IPS-18c (cell line): ENCODE measurements around the gene CIAPIN1.

Experiments used
- H3K4me3 ChIP-seq: 2 replicates; pipeline ENCODE4 v1.7.0; 2013; ENCODE audit warnings: low read depth, mild to moderate bottlenecking, low read length, moderate library complexity; ENCODE audit not compliant: insufficient read depth
- H3K9me3 ChIP-seq: one replicate; pipeline ENCODE4 v1.6.1; 2013; ENCODE audit warnings: mild to moderate bottlenecking, low read length, moderate library complexity; ENCODE audit not compliant: control insufficient read depth, insufficient read depth

The CIAPIN1 gene

DNA sequence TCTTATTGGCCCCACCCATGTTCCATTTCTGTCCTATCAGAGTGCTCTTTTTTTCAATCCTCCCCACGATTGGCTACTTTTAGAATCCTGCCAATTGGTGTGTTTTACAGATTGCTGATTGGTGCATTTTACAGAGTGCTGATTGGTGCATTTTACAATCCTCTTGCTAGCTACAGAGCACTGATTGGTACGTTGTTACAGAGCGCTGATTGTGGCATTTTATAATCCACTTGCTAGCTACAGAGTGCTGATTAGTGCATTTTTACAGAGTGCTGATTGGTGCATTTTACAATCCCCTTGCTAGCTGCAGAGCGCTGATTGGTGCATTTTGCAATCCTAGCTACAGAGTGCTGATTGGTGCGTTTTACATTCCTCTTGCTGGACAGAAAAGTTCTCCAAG lies 52.2 kb downstream of the CIAPIN1 start:
- Histone ChIP-seq H3K4me3 (no peak overlapping the region), H3K9me3 (no peaks in the 10 kb centered on the region)

DNA sequence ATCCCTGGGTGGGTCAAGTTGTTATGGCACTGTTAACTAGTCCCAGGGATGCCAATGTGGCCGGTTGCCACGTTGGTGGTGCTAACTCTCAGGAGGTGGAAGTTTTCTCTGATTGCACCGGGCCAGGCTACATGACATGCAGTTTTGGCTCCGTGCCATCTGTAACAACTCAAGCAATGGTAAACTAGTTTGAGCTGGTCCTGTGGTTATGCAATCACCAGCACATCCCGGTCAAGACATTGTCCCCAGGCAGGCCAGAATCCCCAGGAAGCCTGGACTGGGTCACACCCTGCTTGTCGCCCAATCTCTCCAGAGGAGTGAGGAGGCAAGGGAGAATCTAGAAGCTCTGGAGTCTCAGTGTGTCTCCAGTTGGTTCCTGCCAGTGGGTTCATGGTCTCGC lies 52.7 kb downstream of the CIAPIN1 start:
- Histone ChIP-seq H3K9me3 (no peaks in the 10 kb centered on the region), H3K4me3 (no peak overlapping the region)

DNA sequence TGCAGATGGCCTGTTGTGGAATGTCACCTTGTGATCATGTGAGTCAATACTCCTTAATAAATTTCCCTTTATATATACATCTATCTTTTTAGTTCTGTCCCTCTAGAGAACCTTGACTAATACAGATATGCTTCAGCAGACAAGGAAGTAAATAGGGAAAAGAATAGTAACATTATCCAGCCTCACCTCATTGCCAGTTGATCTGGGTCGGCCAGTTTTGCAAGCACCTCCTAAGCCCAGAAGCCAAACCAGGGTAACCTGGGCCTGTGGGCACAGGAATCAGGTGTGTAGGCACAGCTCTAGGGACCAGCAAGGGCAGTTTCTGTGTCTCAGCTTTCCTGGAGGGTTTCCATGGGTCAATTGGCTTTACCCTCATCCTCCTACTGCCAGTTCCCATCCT lies 54.5 kb downstream of the CIAPIN1 start:
- Histone ChIP-seq H3K9me3 (no peaks in the 10 kb centered on the region), H3K4me3 (no peak overlapping the region)

DNA sequence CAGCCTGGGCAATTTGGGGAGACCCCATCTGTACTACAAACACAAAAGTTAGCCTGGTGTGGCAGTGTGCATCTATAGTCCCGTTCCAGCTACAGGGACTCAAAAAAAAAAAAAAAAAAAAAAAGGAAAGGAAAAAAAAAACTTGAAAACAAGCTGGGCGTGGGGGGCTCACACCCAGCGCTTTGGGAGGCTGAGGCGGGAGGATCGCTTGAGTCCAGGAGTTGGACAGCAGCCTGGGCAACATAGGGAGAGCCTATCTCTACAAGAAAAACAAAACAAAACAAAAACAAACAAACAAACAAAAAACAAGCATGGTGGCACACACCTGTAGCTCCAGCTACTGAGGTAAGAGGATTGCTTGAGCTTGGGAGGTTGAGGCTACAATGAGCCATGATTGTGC lies 55.5 kb downstream of the CIAPIN1 start:
- Histone ChIP-seq H3K4me3 (no peak overlapping the region), H3K9me3 (no peaks in the 10 kb centered on the region)

DNA sequence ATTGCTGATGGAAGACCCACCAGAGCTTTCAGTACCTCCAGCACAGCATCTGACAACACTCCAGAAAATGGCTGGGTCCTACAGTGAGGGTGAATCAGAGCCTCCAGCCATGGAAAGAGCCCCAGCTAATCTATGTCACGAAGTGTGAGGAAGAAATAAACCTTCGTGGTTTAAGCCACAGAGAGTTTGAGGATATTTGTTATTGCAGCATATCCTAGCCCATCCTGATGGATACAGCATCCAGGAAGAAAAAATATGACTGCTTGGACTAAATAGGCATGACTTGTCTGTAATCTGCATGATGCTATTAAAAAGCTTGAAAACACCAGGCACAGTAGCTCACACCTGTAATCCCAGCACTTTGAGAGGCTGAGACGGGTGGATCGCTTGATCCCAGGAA lies 55.9 kb downstream of the CIAPIN1 start:
- Histone ChIP-seq H3K9me3 (no peaks in the 10 kb centered on the region), H3K4me3 (no peak overlapping the region)

DNA sequence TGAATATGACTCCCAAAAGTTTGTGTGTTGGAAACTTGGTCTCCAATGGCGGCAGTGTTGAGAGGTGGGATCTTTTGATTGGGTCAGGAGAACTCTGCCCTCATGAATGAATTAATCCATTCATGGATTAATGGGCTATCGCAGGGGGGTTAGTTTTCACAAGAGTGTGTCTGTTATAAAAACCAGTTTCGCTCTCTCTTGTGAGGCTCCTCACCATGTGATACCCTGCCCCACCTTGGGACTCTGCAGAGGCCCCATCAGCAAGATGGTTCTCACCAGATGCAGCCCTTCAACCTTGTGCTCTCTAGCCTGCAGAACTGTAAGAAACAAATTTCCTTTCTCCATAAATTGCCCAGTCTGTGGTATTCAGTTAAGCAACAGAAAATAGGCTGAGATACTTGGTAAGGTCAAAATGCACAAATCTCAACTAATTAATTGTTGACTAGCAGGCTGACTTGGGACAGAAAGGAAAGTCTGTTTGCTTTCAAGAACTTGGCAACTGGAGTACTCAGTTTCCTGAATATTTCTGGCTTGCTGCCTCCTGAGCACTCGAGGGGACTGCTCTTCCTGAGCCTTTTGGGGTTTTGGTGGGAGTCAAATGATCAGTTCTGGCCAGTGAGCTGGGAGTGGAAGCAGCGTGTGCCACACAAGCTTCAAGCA lies 56.4 kb downstream of the CIAPIN1 start:
- Histone ChIP-seq H3K4me3 (no peak overlapping the region), H3K9me3 (no peaks in the 10 kb centered on the region)

DNA sequence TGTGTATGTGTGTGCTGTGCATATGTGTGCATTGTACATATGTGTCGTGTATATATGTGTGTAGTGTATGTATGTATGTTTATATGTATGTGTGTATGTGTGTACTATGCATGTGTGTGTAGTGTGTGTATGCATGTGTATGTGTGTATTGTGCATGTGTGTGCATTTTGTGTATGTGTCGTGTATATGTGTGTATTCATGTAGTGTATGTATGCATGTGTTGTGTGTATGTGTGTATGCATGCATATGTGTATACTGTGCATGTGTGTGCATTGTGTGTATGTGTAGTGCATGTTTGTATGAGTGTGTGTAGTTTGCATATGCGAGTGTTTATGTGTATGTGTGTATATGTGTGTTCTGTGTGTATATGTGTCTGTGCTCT lies 58.1 kb downstream of the CIAPIN1 start:
- Histone ChIP-seq H3K9me3 (no peaks in the 10 kb centered on the region), H3K4me3 (no peak overlapping the region)

DNA sequence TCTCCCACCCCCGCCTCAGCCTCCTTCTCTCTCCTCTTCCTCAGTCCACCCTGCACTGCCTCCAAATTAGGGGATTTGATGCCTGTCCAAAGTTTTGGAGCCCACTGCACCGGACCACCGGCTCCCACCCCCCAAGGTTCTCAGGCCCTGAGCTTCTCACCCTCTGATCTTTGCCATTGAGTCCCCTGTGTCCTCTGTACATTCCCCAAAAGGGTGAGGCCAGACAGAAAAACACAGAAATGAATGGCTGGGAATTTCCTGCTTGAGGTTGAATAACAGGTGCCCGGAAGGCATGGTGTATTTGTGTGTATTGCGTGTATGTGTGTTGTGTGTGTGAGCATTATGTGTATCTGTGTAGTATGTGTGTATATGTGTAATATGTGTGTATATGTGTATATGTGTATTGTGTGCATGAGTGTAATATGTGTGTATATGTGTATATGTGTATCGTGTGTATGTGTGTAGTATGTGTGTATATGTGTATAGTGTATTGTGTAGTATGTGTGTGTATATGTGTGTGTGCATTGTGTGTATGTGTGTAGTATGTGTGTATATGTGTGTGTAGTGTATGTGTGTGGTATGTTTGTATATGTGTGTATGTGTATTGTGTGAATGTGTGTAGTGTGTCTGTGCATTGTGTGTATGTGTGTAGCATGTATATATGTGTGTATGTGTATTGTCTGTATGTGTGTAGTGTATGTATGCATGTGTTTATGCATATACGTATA lies 58.7 kb downstream of the CIAPIN1 start:
- H3K4me3 ChIP-seq: no peak overlapping the region
- no peaks in the 10 kb centered on the region for H3K9me3 ChIP-seq

DNA sequence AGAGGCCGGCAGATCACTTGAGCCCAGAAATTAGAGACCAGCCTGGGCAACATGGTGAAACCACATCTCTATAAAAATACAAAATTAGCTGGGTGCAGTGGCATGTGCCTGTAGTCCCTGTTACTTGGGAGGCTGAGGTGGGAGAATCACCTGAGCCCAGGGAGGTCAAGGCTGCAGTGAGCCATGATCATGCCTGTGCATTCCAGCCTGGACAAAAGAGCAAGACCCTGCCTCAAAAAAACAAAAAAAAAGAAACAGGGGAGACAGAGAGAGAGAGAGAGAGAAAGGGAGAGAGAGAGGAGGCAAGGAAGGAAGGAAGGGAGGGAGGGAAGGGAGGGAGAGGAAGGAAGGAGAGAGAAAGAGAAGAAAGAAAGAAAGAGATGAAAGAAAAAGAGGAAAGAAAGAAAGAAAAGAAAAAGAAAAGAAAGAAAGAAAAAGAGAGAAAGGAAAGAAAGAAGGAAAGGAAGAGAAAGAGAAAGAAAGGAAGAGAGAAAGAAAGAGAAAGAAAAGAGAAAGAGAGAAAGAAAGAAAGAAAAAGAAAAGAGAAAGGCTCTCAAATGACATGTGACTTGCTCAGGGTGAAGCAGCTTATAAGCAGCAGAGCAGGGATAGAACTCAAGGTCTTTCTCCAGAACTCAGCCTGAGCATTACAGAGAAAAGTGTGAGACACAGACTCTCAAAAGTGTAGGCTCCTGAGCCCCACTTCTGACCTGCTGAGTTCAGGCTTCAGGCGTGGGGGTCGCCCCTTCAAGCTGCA lies 59.4 kb downstream of the CIAPIN1 start:
- no peak overlapping the region for H3K4me3 ChIP-seq
- no peaks in the 10 kb centered on the region for H3K9me3 ChIP-seq

DNA sequence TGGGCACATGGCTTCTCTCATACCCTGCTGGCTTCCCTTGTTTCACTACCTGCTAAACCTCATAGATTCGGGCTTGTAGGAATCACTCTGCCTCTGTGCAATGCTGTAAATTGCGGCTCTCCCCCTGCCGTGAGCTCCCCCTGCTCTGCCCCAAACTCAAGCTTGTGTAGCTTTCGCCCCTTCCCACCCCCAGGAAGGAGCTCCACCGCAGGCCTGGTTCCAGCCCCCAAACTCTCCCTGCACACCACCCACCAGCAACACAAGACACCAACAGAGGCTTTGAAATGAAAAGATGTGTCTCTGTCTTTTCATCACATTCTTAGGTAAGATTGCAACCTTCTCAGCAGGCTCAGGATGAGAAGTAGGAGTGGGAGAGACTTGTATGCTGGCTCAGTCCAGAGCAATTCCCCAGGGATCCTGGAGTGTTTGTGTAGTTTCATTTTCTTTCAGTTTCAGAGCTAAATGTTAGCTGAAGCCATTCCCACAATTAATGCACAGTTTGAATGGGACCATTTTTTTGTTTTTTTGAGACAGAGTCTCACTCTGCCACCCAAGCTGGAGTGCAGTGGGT lies 60.7 kb downstream of the CIAPIN1 start:
- Histone ChIP-seq H3K9me3 (no peaks in the 10 kb centered on the region), H3K4me3 (no peak overlapping the region)

DNA sequence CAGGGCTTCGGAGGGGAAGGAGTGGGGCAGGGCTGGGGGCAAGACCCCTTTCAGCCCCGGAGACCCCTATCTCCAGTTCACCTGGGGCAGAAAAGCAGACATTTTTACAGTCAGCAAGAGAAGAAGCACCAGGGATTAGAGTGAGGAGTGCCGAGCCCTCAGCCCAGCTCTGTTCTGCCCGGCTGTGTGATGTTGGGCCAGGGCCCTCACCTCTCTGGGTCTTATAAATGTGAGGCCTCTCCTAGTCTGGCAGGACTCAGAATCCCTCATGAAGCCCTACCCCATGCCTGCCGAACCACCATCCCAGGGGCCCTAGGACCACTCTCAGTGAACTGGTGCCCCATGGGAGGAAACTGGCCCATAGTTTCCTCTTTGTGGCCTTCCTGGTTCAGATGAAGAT lies 62.1 kb downstream of the CIAPIN1 start:
- no peaks in the 10 kb centered on the region for H3K9me3 ChIP-seq
- H3K4me3 ChIP-seq: no peak overlapping the region

DNA sequence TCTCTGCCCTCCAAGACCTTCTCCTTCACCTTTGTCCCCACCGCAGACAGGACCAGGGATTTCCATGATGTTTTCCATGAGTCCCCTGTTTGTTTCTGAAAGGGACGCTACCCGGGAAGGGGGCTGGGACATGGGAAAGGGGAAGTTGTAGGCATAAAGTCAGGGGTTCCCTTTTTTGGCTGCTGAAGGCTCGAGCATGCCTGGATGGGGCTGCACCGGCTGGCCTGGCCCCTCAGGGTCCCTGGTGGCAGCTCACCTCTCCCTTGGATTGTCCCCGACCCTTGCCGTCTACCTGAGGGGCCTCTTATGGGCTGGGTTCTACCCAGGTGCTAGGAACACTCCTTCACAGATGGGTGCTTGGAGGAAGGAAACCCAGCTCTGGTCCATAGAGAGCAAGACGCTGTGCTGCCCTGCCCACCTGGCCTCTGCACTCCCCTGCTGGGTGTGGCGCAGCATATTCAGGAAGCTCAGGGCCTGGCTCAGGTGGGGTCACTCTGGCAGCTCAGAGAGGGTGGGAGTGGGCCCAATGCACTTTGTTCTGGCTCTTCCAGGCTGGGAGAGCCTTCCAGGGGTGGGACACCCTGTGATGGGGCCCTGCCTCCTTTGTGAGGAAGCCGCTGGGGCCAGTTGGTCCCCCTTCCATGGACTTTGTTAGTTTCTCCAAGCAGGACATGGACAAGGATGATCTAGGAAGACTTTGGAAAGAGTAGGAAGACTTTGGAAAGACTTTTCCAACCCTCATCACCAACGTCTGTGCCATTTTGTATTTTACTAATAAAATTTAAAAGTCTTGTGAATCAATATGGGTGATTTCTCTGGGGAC lies 62.7 kb downstream of the CIAPIN1 start:
- Histone ChIP-seq H3K4me3 (no peak overlapping the region), H3K9me3 (no peaks in the 10 kb centered on the region)

DNA sequence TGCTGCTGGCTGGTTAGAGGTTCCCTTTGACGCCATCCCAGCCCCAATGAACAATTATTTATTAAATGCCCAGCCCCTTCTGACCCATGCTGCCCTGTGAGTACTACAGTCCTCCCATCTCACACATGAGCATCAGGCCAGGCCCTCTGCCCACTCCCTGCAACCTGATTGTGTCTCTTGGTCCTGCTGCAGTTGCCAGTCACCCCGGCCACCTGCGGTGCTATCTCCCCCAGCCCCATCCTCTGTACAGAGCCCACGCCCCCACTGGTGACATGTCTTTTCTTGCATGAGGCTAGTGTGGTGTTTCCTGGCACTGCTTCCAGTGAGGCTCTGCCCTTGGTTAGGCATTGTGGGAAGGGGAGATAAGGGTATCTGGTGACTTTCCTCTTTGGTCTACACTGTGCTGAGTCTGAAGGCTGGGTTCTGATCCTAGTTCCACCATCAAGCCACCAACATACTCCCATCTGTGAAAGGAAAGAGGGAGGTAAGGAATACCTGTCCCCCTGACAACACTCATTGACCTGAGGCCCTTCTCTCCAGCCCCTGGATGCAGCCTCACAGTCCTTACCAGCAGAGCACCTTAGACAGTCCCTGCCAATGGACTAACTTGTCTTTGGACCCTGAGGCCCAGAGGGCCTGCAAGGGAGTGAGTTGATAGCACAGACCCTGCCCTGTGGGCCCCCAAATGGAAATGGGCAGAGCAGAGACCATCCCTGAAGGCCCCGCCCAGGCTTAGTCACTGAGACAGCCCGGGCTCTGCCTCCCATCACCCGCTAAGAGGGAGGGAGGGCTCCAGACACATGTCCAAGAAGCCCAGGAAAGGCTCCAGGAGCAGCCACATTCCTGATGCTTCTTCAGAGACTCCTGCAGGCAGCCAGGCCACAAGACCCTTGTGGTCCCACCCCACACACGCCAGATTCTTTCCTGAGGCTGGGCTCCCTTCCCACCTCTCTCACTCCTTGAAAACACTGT lies 63.6 kb downstream of the CIAPIN1 start:
- Histone ChIP-seq H3K9me3 (no peaks in the 10 kb centered on the region), H3K4me3 (no peak overlapping the region)

DNA sequence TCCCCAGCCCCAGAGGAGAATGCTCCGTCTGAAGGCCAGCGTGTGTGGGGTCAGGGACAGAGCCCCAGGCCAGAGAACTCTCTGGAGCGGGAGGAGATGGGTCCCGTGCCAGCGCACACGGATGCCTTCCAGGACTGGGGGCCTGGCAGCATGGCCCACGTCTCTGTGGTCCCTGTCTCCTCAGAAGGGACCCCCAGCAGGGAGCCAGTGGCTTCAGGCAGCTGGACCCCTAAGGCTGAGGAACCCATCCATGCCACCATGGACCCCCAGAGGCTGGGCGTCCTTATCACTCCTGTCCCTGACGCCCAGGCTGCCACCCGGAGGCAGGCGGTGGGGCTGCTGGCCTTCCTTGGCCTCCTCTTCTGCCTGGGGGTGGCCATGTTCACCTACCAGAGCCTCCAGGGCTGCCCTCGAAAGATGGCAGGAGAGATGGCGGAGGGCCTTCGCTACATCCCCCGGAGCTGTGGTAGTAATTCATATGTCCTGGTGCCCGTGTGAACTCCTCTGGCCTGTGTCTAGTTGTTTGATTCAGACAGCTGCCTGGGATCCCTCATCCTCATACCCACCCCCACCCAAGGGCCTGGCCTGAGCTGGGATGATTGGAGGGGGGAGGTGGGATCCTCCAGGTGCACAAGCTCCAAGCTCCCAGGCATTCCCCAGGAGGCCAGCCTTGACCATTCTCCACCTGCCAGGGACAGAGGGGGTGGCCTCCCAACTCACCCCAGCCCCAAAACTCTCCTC lies 64.5 kb downstream of the CIAPIN1 start:
- Histone ChIP-seq H3K4me3 (no peak overlapping the region), H3K9me3 (no peaks in the 10 kb centered on the region)

DNA sequence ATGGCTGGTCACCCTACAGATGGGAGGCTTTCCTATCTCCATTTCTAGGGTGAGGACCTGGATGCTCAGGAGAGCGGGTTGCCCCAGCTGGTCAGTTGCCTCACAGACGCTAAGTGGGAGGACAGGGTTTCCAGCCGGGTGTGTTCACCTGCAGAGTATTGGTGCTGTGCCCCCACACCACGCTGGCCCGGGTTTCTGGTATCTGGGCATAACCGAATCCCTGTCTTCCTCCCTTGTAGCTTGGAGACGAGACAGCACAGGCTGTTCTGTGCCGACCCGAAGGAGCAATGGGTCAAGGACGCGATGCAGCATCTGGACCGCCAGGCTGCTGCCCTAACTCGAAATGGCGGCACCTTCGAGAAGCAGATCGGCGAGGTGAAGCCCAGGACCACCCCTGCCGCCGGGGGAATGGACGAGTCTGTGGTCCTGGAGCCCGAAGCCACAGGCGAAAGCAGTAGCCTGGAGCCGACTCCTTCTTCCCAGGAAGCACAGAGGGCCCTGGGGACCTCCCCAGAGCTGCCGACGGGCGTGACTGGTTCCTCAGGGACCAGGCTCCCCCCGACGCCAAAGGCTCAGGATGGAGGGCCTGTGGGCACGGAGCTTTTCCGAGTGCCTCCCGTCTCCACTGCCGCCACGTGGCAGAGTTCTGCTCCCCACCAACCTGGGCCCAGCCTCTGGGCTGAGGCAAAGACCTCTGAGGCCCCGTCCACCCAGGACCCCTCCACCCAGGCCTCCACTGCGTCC lies 65.2 kb downstream of the CIAPIN1 start:
- no peak overlapping the region for H3K4me3 ChIP-seq
- no peaks in the 10 kb centered on the region for H3K9me3 ChIP-seq
